ENCODE measurements around the gene ENG.

The ENG gene

DNA sequence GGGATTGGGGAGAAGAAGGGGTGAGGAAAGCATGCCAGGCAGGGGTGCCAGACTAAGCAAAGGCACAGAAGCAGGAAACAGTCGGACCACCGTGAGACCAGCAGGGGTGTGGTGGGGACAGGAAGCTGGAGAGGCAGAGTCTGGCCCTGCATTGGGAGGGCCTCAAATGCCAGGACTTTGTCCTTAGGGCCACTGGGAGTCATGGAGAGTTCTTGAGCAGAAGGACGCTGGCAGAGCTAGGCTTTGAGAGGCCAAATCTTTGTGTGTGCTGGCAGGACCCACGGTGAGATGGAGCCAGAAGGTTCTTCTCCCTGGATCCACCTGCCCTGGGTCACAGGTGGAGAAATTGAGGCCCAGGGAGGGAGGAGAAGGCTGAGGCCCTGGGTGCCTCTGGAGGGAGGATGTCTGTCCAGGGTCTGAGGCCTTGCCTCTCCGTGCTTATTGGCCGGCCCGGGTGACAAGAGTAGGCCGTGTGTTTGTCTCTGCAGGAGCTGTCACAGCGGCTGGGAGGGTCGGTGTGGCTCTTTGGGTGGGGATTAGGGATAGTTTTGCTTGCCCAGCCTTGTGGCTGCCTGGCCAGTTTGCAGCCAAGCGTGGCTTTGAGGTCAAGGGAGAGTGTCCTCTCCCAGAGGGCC is 1.8 kb upstream of the ENG start:
- no peak overlapping the region for H3K4me2 ChIP-seq (ENCODE audit: low read length)
- no peaks in the 10 kb centered on the region for H3K79me2 ChIP-seq (ENCODE audit: control insufficient read depth, low read length)
- no peak overlapping the region for H3K4me3 ChIP-seq (ENCODE audit: low read length)
- H3K4me1 ChIP-seq (ENCODE audit: control insufficient read depth, low read length) = peaks cover 2% of the 10 kb centered on the region
- TF ChIP-seq, protein P1, sequence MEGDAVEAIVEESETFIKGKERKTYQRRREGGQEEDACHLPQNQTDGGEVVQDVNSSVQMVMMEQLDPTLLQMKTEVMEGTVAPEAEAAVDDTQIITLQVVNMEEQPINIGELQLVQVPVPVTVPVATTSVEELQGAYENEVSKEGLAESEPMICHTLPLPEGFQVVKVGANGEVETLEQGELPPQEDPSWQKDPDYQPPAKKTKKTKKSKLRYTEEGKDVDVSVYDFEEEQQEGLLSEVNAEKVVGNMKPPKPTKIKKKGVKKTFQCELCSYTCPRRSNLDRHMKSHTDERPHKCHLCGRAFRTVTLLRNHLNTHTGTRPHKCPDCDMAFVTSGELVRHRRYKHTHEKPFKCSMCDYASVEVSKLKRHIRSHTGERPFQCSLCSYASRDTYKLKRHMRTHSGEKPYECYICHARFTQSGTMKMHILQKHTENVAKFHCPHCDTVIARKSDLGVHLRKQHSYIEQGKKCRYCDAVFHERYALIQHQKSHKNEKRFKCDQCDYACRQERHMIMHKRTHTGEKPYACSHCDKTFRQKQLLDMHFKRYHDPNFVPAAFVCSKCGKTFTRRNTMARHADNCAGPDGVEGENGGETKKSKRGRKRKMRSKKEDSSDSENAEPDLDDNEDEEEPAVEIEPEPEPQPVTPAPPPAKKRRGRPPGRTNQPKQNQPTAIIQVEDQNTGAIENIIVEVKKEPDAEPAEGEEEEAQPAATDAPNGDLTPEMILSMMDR (IDR thresholded peaks at IDR 0.05; ENCODE audit: low read depth, low read length, poor library complexity, severe bottlenecking) = no peak
- no peak for TF ChIP-seq EZH2phosphoT487 (IDR thresholded peaks at IDR 0.05; ENCODE audit: borderline replicate concordance, low read length)
- no peak overlapping the region for H3K27ac ChIP-seq (ENCODE audit: low read depth, low read length)
- H3K27me3 ChIP-seq (ENCODE audit: control insufficient read depth, low read length) = peaks cover 6% of the 10 kb centered on the region; the same call in 1 of the 2 replicates
- no peaks in the 10 kb centered on the region for H3K9me3 ChIP-seq (ENCODE audit: control insufficient read depth, insufficient read depth, low read length)
- no peaks in the 10 kb centered on the region for H3K36me3 ChIP-seq (ENCODE audit: control insufficient read depth, low read length)
- H4K20me1 ChIP-seq (ENCODE audit: control insufficient read depth, insufficient read depth, low read depth, low read length) = no peaks in the 10 kb centered on the region
- no peaks in the 10 kb centered on the region for H3K9me2 ChIP-seq (replicated peaks; ENCODE audit: control insufficient read depth, low read length)
- H3F3A ChIP-seq (ENCODE audit: control insufficient read depth, insufficient read depth) = no peaks in the 10 kb centered on the region

DNA sequence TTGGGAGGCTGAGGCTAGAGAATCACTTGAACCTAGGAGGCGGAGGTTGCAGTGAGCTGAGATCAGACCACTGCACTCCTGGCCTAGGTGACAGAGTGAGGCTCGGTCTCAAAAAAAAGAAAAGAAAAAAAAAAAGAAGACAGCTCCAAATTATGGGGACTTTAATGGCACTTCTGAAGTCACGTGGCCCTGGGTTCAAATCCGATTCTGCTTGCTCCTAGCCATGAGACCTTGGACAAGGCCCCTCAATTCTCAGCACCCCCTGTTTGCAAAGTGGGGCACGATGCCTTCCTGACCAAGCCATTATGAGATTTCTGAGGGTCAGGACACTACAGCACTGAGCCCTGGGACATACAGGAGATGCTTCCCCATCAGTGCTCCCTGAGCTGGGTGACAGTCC is 1.1 kb upstream of the ENG start:
- no peaks in the 10 kb centered on the region for H3K36me3 ChIP-seq (ENCODE audit: control insufficient read depth, low read length)
- H3K4me3 ChIP-seq (ENCODE audit: low read length) = no peak overlapping the region
- no peak for TF ChIP-seq EZH2phosphoT487 (IDR thresholded peaks at IDR 0.05; ENCODE audit: borderline replicate concordance, low read length)
- TF ChIP-seq, protein P1 (IDR thresholded peaks at IDR 0.05; ENCODE audit: low read depth, low read length, poor library complexity, severe bottlenecking) = no peak
- H3K9me2 ChIP-seq (replicated peaks; ENCODE audit: control insufficient read depth, low read length) = no peaks in the 10 kb centered on the region
- peaks cover 6% of the 10 kb centered on the region; the same call in 1 of the 2 replicates for H3K27me3 ChIP-seq (ENCODE audit: control insufficient read depth, low read length)
- no peaks in the 10 kb centered on the region for H3K79me2 ChIP-seq (ENCODE audit: control insufficient read depth, low read length)
- no peaks in the 10 kb centered on the region for H3F3A ChIP-seq (ENCODE audit: control insufficient read depth, insufficient read depth)
- no peak overlapping the region for H3K27ac ChIP-seq (ENCODE audit: low read depth, low read length)
- no peaks in the 10 kb centered on the region for H3K9me3 ChIP-seq (ENCODE audit: control insufficient read depth, insufficient read depth, low read length)
- no peaks in the 10 kb centered on the region for H4K20me1 ChIP-seq (ENCODE audit: control insufficient read depth, insufficient read depth, low read depth, low read length)
- no peaks in the 10 kb centered on the region; the same call in 1 of the 2 replicates for H3K4me1 ChIP-seq (ENCODE audit: control insufficient read depth, low read length)
- no peak overlapping the region for H3K4me2 ChIP-seq (ENCODE audit: low read length)

DNA sequence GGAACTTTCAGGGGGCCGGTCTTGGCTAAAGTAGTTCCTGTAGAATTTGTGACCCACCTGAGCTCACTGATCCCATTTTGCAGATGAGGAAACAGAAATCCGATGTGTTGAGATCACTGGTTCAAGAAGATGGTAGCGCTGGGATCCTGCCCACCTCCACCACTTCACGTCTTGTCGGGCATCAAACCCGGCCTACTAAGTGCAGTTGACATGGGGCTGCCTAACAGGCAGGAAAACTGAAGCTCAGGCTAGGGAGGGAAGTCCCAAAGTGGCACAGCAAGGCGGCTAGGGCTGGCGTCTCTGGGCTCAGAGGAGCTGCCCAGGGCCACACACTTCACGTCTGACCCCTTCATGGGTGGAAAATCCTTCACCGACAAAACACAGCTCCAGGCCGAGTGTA is 502 bp upstream of the ENG start:
- Histone ChIP-seq H3K79me2 (ENCODE audit: control insufficient read depth, low read length) (no peaks in the 10 kb centered on the region), H4K20me1 (ENCODE audit: control insufficient read depth, insufficient read depth, low read depth, low read length) (no peaks in the 10 kb centered on the region), H3K27me3 (ENCODE audit: control insufficient read depth, low read length) (peaks cover 6% of the 10 kb centered on the region; the same call in 1 of the 2 replicates), H3K9me2 (replicated peaks; ENCODE audit: control insufficient read depth, low read length) (no peaks in the 10 kb centered on the region), H3F3A (ENCODE audit: control insufficient read depth, insufficient read depth) (no peaks in the 10 kb centered on the region), H3K4me2 (ENCODE audit: low read length) (no peak overlapping the region), H3K27ac (ENCODE audit: low read depth, low read length) (no peak overlapping the region), H3K4me1 (ENCODE audit: control insufficient read depth, low read length) (no peaks in the 10 kb centered on the region; the same call in 1 of the 2 replicates), H3K4me3 (ENCODE audit: low read length) (no peak overlapping the region), H3K9me3 (ENCODE audit: control insufficient read depth, insufficient read depth, low read length) (peaks cover under 1% of the 10 kb centered on the region; the same call in 1 of the 2 replicates), H3K36me3 (ENCODE audit: control insufficient read depth, low read length) (no peaks in the 10 kb centered on the region)
- TF ChIP-seq EZH2phosphoT487 (IDR thresholded peaks at IDR 0.05; ENCODE audit: borderline replicate concordance, low read length) = no peak
- TF ChIP-seq, protein P1 (IDR thresholded peaks at IDR 0.05; ENCODE audit: low read depth, low read length, poor library complexity, severe bottlenecking) = no peak

All from DOHH2 (cell line).